ENCODE data around the gene SNX8. TPM values are rescaled to one million over a fixed set of nuclear protein-coding genes. Genes with fewer than 3 reads are reported as not detected.
"Not testable (repeated sequence)": the region's sequence is repeated elsewhere in the genome, so short reads cannot be mapped to it uniquely, and the experiment has no call there.

Gene SNX8
- total RNA-seq, 4 donors from 2014 or later: 6.4 to 28.1 (median 24.8) TPM

DNA sequence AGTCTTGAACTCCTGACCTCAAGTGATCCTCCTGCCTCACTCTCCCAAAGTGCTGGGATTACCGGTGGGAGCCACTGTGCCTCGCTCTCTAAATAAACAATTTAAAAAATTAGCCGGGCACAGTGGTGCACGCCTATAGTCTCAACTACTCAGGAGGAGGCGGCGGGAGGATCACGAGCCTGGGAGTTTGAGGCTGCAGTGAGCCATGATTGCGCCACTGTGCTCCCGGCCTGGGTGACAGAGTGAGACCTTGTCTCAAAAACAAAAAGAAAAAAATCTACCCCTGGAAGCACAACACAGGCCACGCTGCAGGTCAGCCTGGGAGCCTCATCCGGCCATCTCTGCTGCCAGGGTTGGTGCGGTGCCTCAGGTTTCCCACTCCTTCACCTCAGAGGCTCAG lies 36.6 kb upstream of the SNX8 start:
- Histone ChIP-seq H3K4me1 (peaks cover 5 to 6% of the 10 kb centered on the region in 2 donors), H3K4me3 (no peak overlapping the region), H3K27me3 (no peaks in the 10 kb centered on the region), H3K9me3 (no peaks in the 10 kb centered on the region), H3K27ac (no peak overlapping the region), H3K36me3 (no peaks in the 10 kb centered on the region)
- DNase-seq: no peak
- intact Hi-C loops (cut with DNase I; ENCODE audit: low total_unique reads): loop anchor here (10.0 kb wide), 1 partner anchor 776 kb away; the partner anchor contains the start of gene PSMG3
- TF ChIP-seq, protein P1, sequence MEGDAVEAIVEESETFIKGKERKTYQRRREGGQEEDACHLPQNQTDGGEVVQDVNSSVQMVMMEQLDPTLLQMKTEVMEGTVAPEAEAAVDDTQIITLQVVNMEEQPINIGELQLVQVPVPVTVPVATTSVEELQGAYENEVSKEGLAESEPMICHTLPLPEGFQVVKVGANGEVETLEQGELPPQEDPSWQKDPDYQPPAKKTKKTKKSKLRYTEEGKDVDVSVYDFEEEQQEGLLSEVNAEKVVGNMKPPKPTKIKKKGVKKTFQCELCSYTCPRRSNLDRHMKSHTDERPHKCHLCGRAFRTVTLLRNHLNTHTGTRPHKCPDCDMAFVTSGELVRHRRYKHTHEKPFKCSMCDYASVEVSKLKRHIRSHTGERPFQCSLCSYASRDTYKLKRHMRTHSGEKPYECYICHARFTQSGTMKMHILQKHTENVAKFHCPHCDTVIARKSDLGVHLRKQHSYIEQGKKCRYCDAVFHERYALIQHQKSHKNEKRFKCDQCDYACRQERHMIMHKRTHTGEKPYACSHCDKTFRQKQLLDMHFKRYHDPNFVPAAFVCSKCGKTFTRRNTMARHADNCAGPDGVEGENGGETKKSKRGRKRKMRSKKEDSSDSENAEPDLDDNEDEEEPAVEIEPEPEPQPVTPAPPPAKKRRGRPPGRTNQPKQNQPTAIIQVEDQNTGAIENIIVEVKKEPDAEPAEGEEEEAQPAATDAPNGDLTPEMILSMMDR (IDR thresholded peaks at IDR 0.05 in 4 of 5, conservative IDR thresholded peaks at IDR 0.05 in 1 of 5): no peak
- in situ Hi-C loops (cut with MboI; ENCODE audit: low sequenced_read_pairs in 4 of 4): no loop called here
- ATAC-seq: no peak

GRCh38 chr7:2350055-2350454 lies 35.8 kb upstream of the SNX8 start:
- in situ Hi-C loops (cut with MboI; ENCODE audit: low sequenced_read_pairs in 4 of 4) (no loop called here), intact Hi-C loops (cut with DNase I; ENCODE audit: low total_unique reads) (loop anchor here (10.0 kb wide), 1 partner anchor 775 kb away; the partner anchor contains the start of gene PSMG3)
- Histone ChIP-seq H3K36me3 (no peaks in the 10 kb centered on the region), H3K27me3 (no peaks in the 10 kb centered on the region), H3K27ac (no peak overlapping the region), H3K9me3 (no peaks in the 10 kb centered on the region), H3K4me1 (peaks cover 4 to 5% of the 10 kb centered on the region in 2 donors), H3K4me3 (no peak overlapping the region)
- DNase-seq: no peak
- ATAC-seq: no peak
- TF ChIP-seq, protein P1 (IDR thresholded peaks at IDR 0.05 in 4 of 5, conservative IDR thresholded peaks at IDR 0.05 in 1 of 5): no peak
- no peak for TF ChIP-seq POLR2A (IDR thresholded peaks at IDR 0.05)

DNA sequence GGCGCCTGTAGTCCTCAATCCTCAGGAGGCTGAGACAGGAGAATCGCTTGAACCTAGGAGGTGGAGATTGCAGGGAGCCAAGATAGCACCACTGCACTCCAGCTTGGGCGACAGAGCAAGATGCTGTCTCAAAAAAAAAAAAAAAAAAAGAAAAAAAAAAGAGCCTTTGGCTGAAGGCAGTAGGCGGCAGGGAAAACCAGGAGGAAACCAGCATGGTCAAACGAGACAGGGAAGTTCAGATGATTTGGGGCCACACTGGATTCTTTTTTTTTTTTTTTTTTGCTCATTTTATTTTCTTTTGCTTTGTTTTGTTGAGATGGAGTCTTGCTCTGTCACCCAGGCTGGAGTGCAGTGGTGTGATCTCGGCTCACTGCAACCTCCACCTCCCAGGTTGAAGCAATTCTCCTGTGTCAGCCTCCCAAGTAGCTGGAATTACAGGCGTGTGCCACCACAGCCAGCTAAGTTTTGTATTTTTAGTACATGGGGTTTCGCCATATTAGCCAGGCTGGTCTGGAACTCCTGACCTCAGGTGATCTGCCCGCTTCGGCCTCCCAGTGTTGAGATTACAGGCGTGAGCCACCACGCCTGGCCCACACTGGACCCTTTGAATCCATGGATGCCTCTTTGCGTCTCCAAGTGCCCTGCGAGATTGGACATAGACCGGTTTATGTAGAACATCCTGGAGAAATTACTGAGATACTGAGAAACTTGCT lies 33.3 kb upstream of the SNX8 start:
- in situ Hi-C loops (cut with MboI; ENCODE audit: low sequenced_read_pairs in 4 of 4): loop anchor here in 1 of 4 donors (10.0 kb wide), 1 partner anchor 103 kb away; the partner anchor contains the start of genes MRM2 and NUDT1
- intact Hi-C loops (cut with DNase I; ENCODE audit: low total_unique reads); ATAC-seq: not testable (repeated sequence)

DNA sequence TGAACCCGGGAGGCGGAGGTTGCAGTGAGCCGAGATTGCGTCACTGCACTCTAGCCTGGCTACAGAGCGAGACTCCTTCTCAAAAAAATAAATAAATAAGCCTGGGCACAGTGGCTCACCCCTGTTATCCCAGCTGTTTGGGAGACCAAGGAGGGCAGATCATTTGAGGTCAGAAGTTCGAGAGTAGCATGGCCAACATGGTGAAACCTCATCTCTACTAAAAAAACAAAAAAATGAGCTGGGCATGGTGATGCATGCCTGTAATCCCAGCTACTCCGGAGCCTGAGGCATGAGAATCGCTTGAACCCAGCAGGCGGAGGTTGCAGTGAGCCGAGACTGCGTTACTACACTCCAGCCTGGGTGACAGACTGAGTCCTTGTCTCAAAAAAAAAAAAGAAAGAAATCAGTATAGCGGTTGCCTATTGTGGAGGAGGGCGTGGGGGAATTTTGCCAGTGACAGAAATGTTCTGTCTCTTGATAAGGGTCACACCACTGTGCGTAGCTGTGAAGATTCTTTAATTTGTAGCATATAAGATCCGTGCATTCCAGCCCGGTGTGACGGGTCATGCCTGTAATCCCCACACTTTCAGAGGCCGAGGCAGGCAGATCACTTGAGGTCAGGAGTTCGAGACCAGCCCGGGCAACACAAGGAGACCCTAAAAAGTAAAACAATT lies 22.5 kb upstream of the SNX8 start:
- H3K4me3 ChIP-seq: no peak overlapping the region
- DNase-seq: no peak
- no peak overlapping the region for H3K27ac ChIP-seq
- intact Hi-C loops (cut with DNase I; ENCODE audit: low total_unique reads): no loop called here
- no peak for TF ChIP-seq POLR2A (IDR thresholded peaks at IDR 0.05)
- TF ChIP-seq, protein P1 (IDR thresholded peaks at IDR 0.05 in 4 of 5, conservative IDR thresholded peaks at IDR 0.05 in 1 of 5): no peak
- no peak for ATAC-seq
- H3K9me3 ChIP-seq: no peaks in the 10 kb centered on the region
- H3K4me1 ChIP-seq: no peaks in the 10 kb centered on the region
- in situ Hi-C loops (cut with MboI; ENCODE audit: low sequenced_read_pairs in 4 of 4): no loop called here
- no peaks in the 10 kb centered on the region for H3K27me3 ChIP-seq
- no peaks in the 10 kb centered on the region for H3K36me3 ChIP-seq

More for the DNA sequence above, 33.3 kb upstream of the SNX8 start:
- H3K9me3 ChIP-seq, H3K4me3 ChIP-seq, DNase-seq, H3K36me3 ChIP-seq, H3K27ac ChIP-seq, H3K4me1 ChIP-seq, H3K27me3 ChIP-seq: not testable (repeated sequence)

DNA sequence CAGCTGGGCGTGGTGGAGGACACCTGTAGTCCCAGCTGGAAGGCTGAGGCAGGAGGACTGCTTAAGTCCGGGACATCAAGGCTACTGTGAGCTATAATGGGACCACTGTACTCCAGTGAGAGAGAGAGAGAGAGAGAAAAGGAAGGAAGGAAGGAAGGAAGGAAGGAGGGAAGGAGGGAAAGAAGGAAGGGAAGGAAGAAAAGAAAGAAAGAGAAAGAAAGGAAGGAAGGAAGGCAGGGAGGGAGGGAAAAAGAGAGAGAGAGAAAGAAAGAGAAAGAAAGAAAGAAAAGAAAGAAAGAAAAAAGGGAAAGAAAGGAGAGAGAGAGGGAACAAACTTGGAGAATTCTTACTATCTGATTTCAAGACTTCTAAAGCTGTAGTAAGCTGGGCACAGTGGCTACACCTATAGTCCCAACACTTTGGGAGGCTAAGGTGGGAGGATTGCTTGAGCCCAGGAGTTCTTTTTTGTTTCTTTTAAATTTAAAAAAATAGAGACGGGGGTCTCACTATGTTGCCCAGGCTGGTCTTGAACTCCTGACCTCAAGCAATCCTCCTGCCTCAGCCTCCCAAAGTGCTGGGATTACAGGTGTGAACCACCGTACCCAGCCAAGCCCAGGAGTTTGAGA lies 18.5 kb upstream of the SNX8 start:
- ATAC-seq; H3K4me3 ChIP-seq; H3K27me3 ChIP-seq; DNase-seq; H3K36me3 ChIP-seq; H3K27ac ChIP-seq; H3K4me1 ChIP-seq; in situ Hi-C loops (cut with MboI; ENCODE audit: low sequenced_read_pairs in 4 of 4); intact Hi-C loops (cut with DNase I; ENCODE audit: low total_unique reads); H3K9me3 ChIP-seq: not testable (repeated sequence)
